Endothelial cell of umbilical vein (primary cell): ENCODE results near the gene CYP27A1. TPM values are rescaled to one million over a fixed set of nuclear protein-coding genes. Genes with fewer than 3 reads are reported as not detected.

Experiments used
- BruUV-seq: library from RNA; stranded (reverse); fragments of 400-500 nt; replicated peaks from 2 replicates; lab custom pipeline; 2021; lab: Mats Ljungman, UMichigan
- CTCF ChIA-PET: fragments of 300-600, 350-600 bp; sonication (Branson Sonifier 250); formaldehyde crosslinking; loops from one replicate; lab custom pipeline; 2021; ENCODE audit warnings: antibody characterized with exemption, inconsistent platforms; lab: Charles Lee
- POLR2A ChIA-PET: fragments of 300-600, 350-600 bp; sonication (Branson Sonifier 250); formaldehyde crosslinking; loops from one replicate; lab custom pipeline; 2021; ENCODE audit warnings: antibody characterized with exemption, inconsistent platforms; lab: Charles Lee
- DNase-seq: peaks from one replicate; pipeline ENCODE4 v3.0.0-alpha.2; 2011; ENCODE audit warnings: low read depth, low spot score
- FAIRE-seq: peaks from 2 replicates; lab custom pipeline; 2011; peaks lifted over from hg19 to GRCh38; lab: Jason Lieb, UNC
- H2AFZ ChIP-seq: 2 replicates; pipeline ENCODE4 v1.6.0; 2012; ENCODE audit warnings: low read depth, low read length, control low read depth, inconsistent platforms
- H3K27ac ChIP-seq: 2 replicates; pipeline ENCODE4 v1.5.1; 2011; ENCODE audit warnings: low read depth, mild to moderate bottlenecking, control low read depth, low read length, moderate library complexity; ENCODE audit not compliant: insufficient read depth
- H3K27me3 ChIP-seq, 2 experiments: 2 replicates each; pipeline versions ENCODE4 v1.6.0 to v1.6.1; 2011; ENCODE audit warnings: low read length in 2 of 2, mixed read lengths in 1 of 2; ENCODE audit not compliant: control insufficient read depth in 2 of 2, insufficient read depth in 2 of 2
- H3K36me3 ChIP-seq, 2 experiments: 2 replicates in 1 of 2; 3 replicates in 1 of 2; pipeline ENCODE4 v1.5.1; 2011; ENCODE audit warnings: low read length in 2 of 2, mild to moderate bottlenecking in 1 of 2, moderate library complexity in 1 of 2; ENCODE audit not compliant: control insufficient read depth in 2 of 2, insufficient read depth in 2 of 2; ENCODE audit errors: extremely low read depth in 1 of 2
- H3K4me1 ChIP-seq: 3 replicates; pipeline ENCODE4 v1.5.1; 2011; ENCODE audit warnings: mild to moderate bottlenecking, low read length; ENCODE audit not compliant: control insufficient read depth, insufficient read depth; ENCODE audit errors: extremely low read depth
- H3K4me2 ChIP-seq: 2 replicates; pipeline ENCODE4 v1.6.1; 2011; ENCODE audit warnings: low read length, control low read depth, mixed read lengths; ENCODE audit not compliant: insufficient read depth
- H3K4me3 ChIP-seq, 3 experiments: fragments of 200-600 bp in 1 of 3; sonication (generic), shearing (Covaris generic) in 1 of 3; replicated peaks in 1 of 3; 2 replicates each; pipeline ENCODE4 v1.5.1; 2011 to 2016; ENCODE audit warnings: control low read depth in 3 of 3, low read length in 3 of 3, mild to moderate bottlenecking in 2 of 3, inconsistent platforms in 1 of 3, low read depth in 1 of 3, moderate library complexity in 1 of 3; ENCODE audit not compliant: insufficient read depth in 1 of 3
- H3K79me2 ChIP-seq: 2 replicates; pipeline ENCODE4 v1.6.0; 2012; ENCODE audit warnings: low read length, inconsistent platforms; ENCODE audit not compliant: control insufficient read depth, insufficient read depth
- H3K9ac ChIP-seq: replicated peaks from 2 replicates; pipeline ENCODE3; 2011; ENCODE audit warnings: low read length, control low read depth; ENCODE audit not compliant: insufficient read depth; ENCODE audit errors: extremely low read depth
- H3K9me1 ChIP-seq: replicated peaks from 3 replicates; pipeline ENCODE4 v1.6.0; 2011; ENCODE audit warnings: mild to moderate bottlenecking, low read length; ENCODE audit not compliant: control insufficient read depth, insufficient read depth; ENCODE audit errors: extremely low read depth
- H3K9me3 ChIP-seq: replicated peaks from 2 replicates; pipeline ENCODE4 v1.5.1; 2012; ENCODE audit warnings: low read length, inconsistent platforms; ENCODE audit not compliant: control insufficient read depth, insufficient read depth
- H4K20me1 ChIP-seq: replicated peaks from 2 replicates; pipeline ENCODE3; 2011; ENCODE audit warnings: mild to moderate bottlenecking, low read length; ENCODE audit not compliant: control insufficient read depth, insufficient read depth; ENCODE audit errors: extremely low read depth
- EZH2 ChIP-seq: IDR thresholded peaks from 2 replicates; pipeline ENCODE4 v1.6.1; 2012; ENCODE audit warnings: borderline replicate concordance, low read depth, mild to moderate bottlenecking, moderate library complexity, low read length, inconsistent platforms; ENCODE audit not compliant: severe bottlenecking
- FOS ChIP-seq: IDR thresholded peaks from 2 replicates; pipeline ENCODE4 v1.6.1; 2011; ENCODE audit warnings: mild to moderate bottlenecking, low read length, moderate library complexity, borderline replicate concordance; ENCODE audit not compliant: insufficient read depth
- GATA2 ChIP-seq: IDR thresholded peaks from 2 replicates; pipeline ENCODE4 v1.7.0; 2011; ENCODE audit warnings: low read depth, mild to moderate bottlenecking, moderate library complexity, mixed read lengths, low read length; ENCODE audit not compliant: insufficient read length, insufficient read depth
- JUN ChIP-seq: IDR thresholded peaks from 2 replicates; pipeline ENCODE4 v1.6.1; 2011; ENCODE audit warnings: borderline replicate concordance, low read depth; ENCODE audit not compliant: insufficient read length, insufficient read depth
- MYC ChIP-seq: IDR thresholded peaks from one replicate; pipeline ENCODE4 v1.6.1; 2011; ENCODE audit warnings: mild to moderate bottlenecking, low read depth, low read length
- POLR2A ChIP-seq: IDR thresholded peaks from 2 replicates; pipeline ENCODE4 v1.6.1; 2012; ENCODE audit warnings: low read depth, mild to moderate bottlenecking, control low read depth, low read length
- POLR2AphosphoS5 ChIP-seq: IDR thresholded peaks from 2 replicates; pipeline ENCODE4 v1.6.1; 2012; ENCODE audit warnings: low read depth, mild to moderate bottlenecking, control low read depth, low read length, moderate library complexity; ENCODE audit not compliant: insufficient read depth
- dilution Hi-C: fragments of 300-500 bp; cut with MboI; formaldehyde crosslinking; loops from one replicate; pipeline ENCODE4 v1.15.0; 2019; ENCODE audit warnings: low sequenced_read_pairs; ENCODE audit not compliant: extremely low pct_ligation_motif_present
- intact Hi-C: fragments of 100-400 bp; cut with micrococcal nuclease; formaldehyde crosslinking; loops from one replicate; pipeline ENCODE4 v1.10.0; 2022
- polyA plus RNA-seq, 4 experiments: library from polyadenylated mRNA; depleted of rRNA in 3 of 4; stranded (reverse) in 3 of 4; unstranded in 1 of 4; fragments of >200 nt; gene quantifications; 2 replicates each; pipeline versions ENCODE4 v1.2.1 to v1.2.3, GENCODE V29; 2011 to 2012; ENCODE audit warnings: missing spikeins in 1 of 4
- total RNA-seq: library from RNA; stranded (reverse); gene quantifications from 2 replicates; pipeline ENCODE4 v1.2.3, GENCODE V29; 2021
- TF ChIP-seq, protein P1 (sequence below): IDR thresholded peaks from 2 replicates; pipeline ENCODE4 v1.6.1; 2011; ENCODE audit not compliant: insufficient read depth, insufficient read length
- TF ChIP-seq, protein P2 (sequence below), 2 donors: IDR thresholded peaks; 1 replicate in 1 of 2; 2 replicates in 1 of 2; pipeline ENCODE4 v1.5.1; 2011; ENCODE audit warnings: low read length in 2 of 2, mild to moderate bottlenecking in 2 of 2, moderate library complexity in 2 of 2, control low read depth in 1 of 2, inconsistent platforms in 1 of 2, low read depth in 1 of 2; ENCODE audit not compliant: insufficient read depth in 1 of 2; ENCODE audit errors: extremely low read depth in 1 of 2

Gene CYP27A1
- total and polyA plus RNA-seq, 2 donors (not counting 3 experiments of a cell fraction or from before 2014, with no cell fraction given), result 15.1 to 34.9 TPM

DNA sequence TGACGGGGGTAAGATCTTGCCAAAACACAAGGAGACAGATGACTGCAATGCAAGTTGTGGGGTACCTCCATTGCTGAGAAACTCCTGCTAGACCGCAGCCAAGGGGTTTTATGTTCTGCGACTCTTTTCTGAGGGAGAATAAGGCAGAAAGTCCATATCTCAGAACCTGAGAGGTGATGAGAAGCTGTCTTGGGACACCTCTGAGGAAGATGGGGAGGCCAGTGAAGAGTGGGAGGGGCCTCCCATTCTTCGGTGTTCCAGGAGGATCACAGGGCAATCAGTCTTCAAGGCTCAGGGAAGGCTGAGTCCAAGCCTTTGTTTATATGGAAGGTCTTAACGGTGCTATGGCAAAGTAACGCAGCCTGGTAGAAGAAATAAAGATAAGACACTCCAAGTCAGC, 18.0 kb downstream of the CYP27A1 start:
- no peak overlapping the region for H3K4me3 ChIP-seq
- POLR2A ChIA-PET, result no interaction called here
- CTCF ChIA-PET, result no interaction called here
- DNase-seq (no peak), FAIRE-seq (no peak)
- H4K20me1 ChIP-seq, result no peaks in the 10 kb centered on the region
- H3K9me3 ChIP-seq, result no peaks in the 10 kb centered on the region
- H3K27ac ChIP-seq, result no peak overlapping the region
- H3K36me3 ChIP-seq, result no peaks in the 10 kb centered on the region
- TF ChIP-seq POLR2AphosphoS5 (no peak), JUN (no peak), EZH2 (no peak), POLR2A (no peak), GATA2 (no peak), FOS (no peak), MYC (no peak)
- TF ChIP-seq, protein P1, sequence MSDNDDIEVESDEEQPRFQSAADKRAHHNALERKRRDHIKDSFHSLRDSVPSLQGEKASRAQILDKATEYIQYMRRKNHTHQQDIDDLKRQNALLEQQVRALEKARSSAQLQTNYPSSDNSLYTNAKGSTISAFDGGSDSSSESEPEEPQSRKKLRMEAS, result no peak
- TF ChIP-seq, protein P2, sequence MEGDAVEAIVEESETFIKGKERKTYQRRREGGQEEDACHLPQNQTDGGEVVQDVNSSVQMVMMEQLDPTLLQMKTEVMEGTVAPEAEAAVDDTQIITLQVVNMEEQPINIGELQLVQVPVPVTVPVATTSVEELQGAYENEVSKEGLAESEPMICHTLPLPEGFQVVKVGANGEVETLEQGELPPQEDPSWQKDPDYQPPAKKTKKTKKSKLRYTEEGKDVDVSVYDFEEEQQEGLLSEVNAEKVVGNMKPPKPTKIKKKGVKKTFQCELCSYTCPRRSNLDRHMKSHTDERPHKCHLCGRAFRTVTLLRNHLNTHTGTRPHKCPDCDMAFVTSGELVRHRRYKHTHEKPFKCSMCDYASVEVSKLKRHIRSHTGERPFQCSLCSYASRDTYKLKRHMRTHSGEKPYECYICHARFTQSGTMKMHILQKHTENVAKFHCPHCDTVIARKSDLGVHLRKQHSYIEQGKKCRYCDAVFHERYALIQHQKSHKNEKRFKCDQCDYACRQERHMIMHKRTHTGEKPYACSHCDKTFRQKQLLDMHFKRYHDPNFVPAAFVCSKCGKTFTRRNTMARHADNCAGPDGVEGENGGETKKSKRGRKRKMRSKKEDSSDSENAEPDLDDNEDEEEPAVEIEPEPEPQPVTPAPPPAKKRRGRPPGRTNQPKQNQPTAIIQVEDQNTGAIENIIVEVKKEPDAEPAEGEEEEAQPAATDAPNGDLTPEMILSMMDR (IDR thresholded peaks at IDR 0.05; ENCODE audit: extremely low read depth in 1 of 2, insufficient read depth in 1 of 2, low read depth in 1 of 2, low read length in 2 of 2), result no peak
- no peaks in the 10 kb centered on the region for H3K4me1 ChIP-seq
- H3K4me2 ChIP-seq, result no peak overlapping the region
- intact Hi-C loops, result no loop called here
- no peaks in the 10 kb centered on the region for H3K79me2 ChIP-seq
- dilution Hi-C loops, result no loop called here
- H3K9ac ChIP-seq, result no peak overlapping the region
- peaks cover 4% of the 10 kb centered on the region in 2 experiments for H3K27me3 ChIP-seq
- H3K9me1 ChIP-seq, result no peaks in the 10 kb centered on the region
- H2AFZ ChIP-seq, result no peak overlapping the region
- BruUV-seq, result no TSS peak
